Measurements from ENCODE around the gene SORCS3.

DNA sequence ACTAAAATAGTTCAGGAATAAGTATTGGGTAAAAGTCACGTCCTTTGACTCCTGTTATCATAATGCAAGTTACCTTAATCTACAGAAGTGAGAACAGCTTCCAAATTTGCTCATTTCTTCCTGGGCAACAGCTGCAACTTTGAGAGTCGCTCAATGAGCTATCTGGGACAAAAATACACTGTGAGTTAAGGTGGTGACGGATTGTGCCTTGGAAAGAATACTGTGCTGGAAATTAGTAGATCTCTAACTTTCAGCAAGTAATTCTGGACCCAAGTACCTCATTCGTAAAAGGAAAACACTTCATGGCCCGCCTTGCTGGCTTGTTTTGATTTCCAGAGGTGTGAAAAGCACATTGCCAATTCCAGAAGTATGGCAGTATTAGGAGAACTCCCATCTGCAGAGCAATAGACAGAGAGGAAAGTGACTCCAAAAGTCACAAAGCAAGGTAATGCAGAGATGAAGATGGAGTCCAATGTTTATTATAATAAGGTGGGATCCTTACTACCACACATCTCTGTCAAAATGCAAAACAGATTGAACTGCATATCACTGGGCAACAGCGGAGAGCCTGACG is 626.0 kb downstream of the SORCS3 start:
- TF ChIP-seq, protein P1, sequence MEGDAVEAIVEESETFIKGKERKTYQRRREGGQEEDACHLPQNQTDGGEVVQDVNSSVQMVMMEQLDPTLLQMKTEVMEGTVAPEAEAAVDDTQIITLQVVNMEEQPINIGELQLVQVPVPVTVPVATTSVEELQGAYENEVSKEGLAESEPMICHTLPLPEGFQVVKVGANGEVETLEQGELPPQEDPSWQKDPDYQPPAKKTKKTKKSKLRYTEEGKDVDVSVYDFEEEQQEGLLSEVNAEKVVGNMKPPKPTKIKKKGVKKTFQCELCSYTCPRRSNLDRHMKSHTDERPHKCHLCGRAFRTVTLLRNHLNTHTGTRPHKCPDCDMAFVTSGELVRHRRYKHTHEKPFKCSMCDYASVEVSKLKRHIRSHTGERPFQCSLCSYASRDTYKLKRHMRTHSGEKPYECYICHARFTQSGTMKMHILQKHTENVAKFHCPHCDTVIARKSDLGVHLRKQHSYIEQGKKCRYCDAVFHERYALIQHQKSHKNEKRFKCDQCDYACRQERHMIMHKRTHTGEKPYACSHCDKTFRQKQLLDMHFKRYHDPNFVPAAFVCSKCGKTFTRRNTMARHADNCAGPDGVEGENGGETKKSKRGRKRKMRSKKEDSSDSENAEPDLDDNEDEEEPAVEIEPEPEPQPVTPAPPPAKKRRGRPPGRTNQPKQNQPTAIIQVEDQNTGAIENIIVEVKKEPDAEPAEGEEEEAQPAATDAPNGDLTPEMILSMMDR (IDR thresholded peaks at IDR 0.05 in 2 of 3, conservative IDR thresholded peaks at IDR 0.05 in 1 of 3; ENCODE audit: insufficient read depth in 2 of 3, low read depth in 1 of 3, low read length in 3 of 3): no peak
- TF ChIP-seq CAMTA2 (CRISPR knock-in tag; conservative IDR thresholded peaks at IDR 0.05) (no peak), REST (IDR thresholded peaks at IDR 0.05; ENCODE audit: borderline replicate concordance) (no peak), REST (CRISPR knock-in tag; IDR thresholded peaks at IDR 0.05; ENCODE audit: low read depth) (no peak), MIER1 (IDR thresholded peaks at IDR 0.05; ENCODE audit: low read depth) (no peak), BRCA1 (IDR thresholded peaks at IDR 0.05) (no peak), BRCA1 (CRISPR knock-in tag; IDR thresholded peaks at IDR 0.05) (no peak), EP300 (IDR thresholded peaks at IDR 0.05; ENCODE audit: low read length) (no peak), NUFIP1 (IDR thresholded peaks at IDR 0.05; ENCODE audit: partially characterized antibody) (no peak), CXXC5 (CRISPR knock-in tag; IDR thresholded peaks at IDR 0.05) (no peak), HDAC3 (IDR thresholded peaks at IDR 0.05; ENCODE audit: borderline replicate concordance, partially characterized antibody) (no peak)
- TF ChIP-seq, protein P2, sequence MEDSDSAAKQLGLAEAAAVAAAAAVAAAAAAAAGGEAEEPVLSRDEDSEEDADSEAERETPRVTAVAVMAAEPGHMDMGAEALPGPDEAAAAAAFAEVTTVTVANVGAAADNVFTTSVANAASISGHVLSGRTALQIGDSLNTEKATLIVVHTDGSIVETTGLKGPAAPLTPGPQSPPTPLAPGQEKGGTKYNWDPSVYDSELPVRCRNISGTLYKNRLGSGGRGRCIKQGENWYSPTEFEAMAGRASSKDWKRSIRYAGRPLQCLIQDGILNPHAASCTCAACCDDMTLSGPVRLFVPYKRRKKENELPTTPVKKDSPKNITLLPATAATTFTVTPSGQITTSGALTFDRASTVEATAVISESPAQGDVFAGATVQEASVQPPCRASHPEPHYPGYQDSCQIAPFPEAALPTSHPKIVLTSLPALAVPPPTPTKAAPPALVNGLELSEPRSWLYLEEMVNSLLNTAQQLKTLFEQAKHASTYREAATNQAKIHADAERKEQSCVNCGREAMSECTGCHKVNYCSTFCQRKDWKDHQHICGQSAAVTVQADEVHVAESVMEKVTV (CRISPR knock-in tag; IDR thresholded peaks at IDR 0.05): no peak

All from K562 (cell line).